HG03565 (cell line): ENCODE data around the gene ZMIZ1.

Experiments
- ATAC-seq: cut with Tn5 transposase; IDR thresholded peaks from one replicate; pipeline ENCODE4 v1.9.1; 2021; ENCODE audit warnings: mild to moderate bottlenecking, moderate library complexity; ENCODE audit not compliant: unreplicated experiment

The ZMIZ1 gene

GRCh38 chr10:79242620-79243152, 173.9 kb downstream of the ZMIZ1 start:
- ATAC-seq, result peak; percentile 24

- peak; percentile 20 for ATAC-seq
Measured at GRCh38 chr10:79243181-79244067, 174.7 kb downstream of the ZMIZ1 start.

- no peak for ATAC-seq
Measured at GRCh38 chr10:79244068-79244442, 175.3 kb downstream of the ZMIZ1 start.

- peak; percentile 28 for ATAC-seq
Measured at GRCh38 chr10:79244841-79245504, 176.2 kb downstream of the ZMIZ1 start.

- no peak for ATAC-seq
Measured at GRCh38 chr10:79245539-79246208, 176.9 kb downstream of the ZMIZ1 start.

GRCh38 chr10:79246209-79246581, 177.4 kb downstream of the ZMIZ1 start:
- no peak for ATAC-seq

- no peak for ATAC-seq
Measured at GRCh38 chr10:79246606-79247275, 178.0 kb downstream of the ZMIZ1 start.

- no peak for ATAC-seq
Measured at GRCh38 chr10:79247373-79248137, 178.8 kb downstream of the ZMIZ1 start.

GRCh38 chr10:79248341-79249185, 179.8 kb downstream of the ZMIZ1 start:
- ATAC-seq, result no peak

GRCh38 chr10:79249186-79250121, 180.7 kb downstream of the ZMIZ1 start:
- peak; percentile 52 for ATAC-seq

- ATAC-seq, result peak; percentile 21
Measured at GRCh38 chr10:79250259-79250658, 181.5 kb downstream of the ZMIZ1 start.

- ATAC-seq, result no peak
Measured at GRCh38 chr10:79252450-79252849, 183.7 kb downstream of the ZMIZ1 start.

- no peak for ATAC-seq
Measured at GRCh38 chr10:79252971-79253370, 184.2 kb downstream of the ZMIZ1 start.

- ATAC-seq, result no peak
Measured at GRCh38 chr10:79253704-79254103, 184.9 kb downstream of the ZMIZ1 start.

- ATAC-seq, result no peak
Measured at GRCh38 chr10:79254333-79255006, 185.7 kb downstream of the ZMIZ1 start.

GRCh38 chr10:79255007-79255507, 186.3 kb downstream of the ZMIZ1 start:
- no peak for ATAC-seq

- no peak for ATAC-seq
Measured at GRCh38 chr10:79256264-79256806, 187.6 kb downstream of the ZMIZ1 start.
